Activated CD4-positive, alpha-beta T cell treated with anti-CD3 and anti-CD28 coated beads, Interleukin-2, Interleukin-4, amounts not matched to agents 100 ng/mL and 50 ng/mL, durations not matched to agents 16 hours and 8 hours (primary cell): ENCODE data around the gene DDN.

Experiments
- DNase-seq: peaks from one replicate; pipeline ENCODE4 v3.0.0-alpha.2; 2020; ENCODE audit warnings: low spot score

DDN gene

DNA sequence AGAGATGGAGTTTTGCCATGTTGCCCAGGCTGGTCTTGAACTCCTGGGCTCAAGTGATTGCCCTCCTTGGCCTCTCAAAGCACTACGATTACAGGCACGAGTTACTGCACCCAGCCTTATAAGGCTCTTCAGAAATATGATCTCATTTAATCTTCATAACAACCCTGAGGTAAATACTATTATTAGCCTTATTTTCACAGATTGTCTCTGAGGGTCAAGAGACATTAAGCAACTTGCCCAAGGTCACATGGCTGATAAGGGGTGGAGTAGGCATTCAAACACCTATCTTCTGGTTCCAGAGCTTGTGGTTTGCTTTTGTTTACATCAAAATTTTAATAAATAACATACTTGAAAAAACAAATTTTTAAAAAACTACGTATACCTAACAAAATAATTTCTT lies 14.3 kb upstream of the DDN start:
- no peak for DNase-seq

DNA sequence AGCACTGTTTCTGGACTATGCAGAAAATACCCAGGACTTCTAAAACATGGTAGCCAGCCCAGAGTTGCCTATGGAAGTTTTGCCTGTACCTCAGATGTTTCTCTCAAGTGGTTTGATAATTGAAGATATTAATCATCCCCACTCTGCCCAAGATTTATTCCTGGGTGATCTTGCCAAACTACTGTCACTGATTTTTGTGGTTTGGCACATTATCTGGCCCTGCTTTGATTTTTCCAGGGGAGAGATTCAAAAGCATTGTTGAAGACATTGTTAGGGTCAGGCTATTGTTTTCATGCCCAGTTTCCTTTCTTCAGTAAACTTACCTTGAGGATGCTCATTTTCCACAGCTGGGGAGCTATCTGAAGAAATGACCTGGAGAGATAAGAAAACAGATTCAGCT lies 13.6 kb upstream of the DDN start:
- no peak for DNase-seq

DNA sequence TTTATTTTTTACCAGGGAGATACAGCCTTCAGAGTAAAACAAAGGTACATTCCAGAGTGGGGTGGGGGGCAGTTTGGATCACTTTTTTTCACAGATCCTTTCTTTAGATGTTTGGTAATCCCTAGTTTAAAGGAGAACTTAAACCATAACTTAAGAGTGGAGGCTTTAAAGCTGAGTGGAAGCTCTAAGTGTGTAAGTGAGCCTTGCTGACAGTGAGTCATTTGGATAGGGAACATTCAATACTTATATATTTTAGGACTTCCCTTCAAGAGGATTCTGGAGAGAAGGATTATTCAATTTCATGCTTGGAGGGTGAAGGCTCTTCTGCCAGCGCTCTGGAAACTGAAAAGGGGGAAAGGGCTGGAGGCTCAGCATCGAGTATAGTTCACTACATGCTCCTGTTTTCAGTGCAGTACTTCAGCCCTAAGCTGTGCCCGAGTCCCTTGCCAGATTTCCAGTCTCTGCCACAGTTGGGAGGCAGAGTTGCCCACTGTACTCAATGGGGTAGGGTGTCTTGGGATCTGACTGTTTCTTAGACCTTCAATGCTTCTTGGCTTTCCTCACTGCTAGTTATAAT lies 11.0 kb upstream of the DDN start:
- DNase-seq = no peak

DNA sequence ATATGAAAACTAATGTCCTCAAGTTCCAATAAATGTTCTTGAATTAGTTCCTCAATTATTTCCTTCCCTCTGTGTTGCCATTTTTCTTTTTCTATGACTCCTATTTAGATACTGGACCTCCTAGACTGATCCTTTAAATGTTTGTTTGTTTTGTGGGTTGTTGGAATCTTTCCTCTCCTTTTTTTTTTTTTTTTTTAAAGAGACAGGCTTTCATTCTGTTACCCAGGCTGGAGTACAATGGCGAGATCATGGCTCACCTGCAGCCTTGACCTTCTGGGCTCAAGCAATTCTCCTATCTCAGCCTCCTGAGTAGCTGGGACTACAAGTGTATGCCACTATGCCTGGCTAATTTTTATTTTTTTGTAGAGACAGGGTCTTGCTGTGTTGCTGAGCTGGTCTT lies 9.8 kb upstream of the DDN start:
- no peak for DNase-seq

DNA sequence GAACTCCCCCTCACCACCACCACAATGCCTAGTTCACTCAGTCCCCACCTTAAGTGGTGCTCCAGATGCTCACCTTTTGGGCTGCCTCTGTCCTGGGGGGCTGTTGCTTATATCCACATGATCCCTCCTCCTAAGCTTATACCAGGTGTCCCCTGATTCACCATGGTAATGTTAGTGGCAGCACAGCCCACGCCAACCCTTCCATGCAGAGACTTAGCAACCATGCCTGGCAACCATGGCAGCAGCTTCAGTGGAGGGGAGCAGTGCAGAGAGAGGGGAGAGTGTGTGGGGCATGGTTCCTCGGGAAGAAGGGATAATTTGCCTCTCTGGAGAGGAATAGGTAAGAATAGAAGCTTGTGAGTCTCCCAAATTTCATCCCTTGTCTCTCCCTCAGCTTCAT lies 1.2 kb upstream of the DDN start:
- DNase-seq = no peak

DNA sequence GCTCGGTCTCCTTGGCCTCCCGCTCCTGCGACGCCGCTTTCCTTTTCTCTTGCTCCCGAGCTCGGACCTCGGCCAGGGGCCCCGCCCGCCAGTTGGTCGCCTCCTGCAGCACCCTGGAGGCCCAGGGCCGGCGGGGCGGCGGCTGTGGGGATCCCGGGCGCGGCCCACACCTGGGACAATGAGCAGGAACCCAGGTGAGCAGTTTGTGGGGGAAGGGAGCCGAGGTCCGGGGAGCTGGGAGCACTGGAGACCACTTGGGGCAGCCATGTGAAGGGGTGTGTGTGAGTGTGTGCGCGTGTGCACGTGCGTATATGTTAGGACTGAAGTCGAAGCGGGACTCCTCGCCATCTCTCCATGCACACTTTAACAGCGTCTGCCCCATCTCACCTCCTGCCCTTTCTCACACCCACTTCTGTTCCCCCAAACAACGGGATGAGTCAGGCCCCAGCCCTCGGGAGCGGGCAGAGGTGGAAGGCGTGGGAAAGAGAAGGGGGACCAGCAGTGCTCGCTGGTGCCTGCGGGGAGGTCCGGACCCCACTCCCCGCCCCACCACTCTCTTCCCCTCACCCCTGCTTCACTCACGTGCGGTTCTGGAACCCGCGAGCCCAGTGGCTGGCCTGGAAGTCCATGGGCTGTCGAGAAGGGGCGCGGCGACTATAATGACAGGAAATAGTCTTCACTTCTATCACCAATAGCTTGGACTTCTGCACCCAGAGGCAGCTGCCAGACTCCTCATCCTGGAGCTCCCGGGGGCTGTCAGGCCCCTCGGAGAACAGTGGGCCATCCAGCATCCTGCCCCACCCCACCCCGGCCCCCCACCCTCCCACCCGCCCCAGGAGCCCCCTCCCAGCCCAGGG lies 450 bp downstream of the DDN start:
- DNase-seq = no peak

DNA sequence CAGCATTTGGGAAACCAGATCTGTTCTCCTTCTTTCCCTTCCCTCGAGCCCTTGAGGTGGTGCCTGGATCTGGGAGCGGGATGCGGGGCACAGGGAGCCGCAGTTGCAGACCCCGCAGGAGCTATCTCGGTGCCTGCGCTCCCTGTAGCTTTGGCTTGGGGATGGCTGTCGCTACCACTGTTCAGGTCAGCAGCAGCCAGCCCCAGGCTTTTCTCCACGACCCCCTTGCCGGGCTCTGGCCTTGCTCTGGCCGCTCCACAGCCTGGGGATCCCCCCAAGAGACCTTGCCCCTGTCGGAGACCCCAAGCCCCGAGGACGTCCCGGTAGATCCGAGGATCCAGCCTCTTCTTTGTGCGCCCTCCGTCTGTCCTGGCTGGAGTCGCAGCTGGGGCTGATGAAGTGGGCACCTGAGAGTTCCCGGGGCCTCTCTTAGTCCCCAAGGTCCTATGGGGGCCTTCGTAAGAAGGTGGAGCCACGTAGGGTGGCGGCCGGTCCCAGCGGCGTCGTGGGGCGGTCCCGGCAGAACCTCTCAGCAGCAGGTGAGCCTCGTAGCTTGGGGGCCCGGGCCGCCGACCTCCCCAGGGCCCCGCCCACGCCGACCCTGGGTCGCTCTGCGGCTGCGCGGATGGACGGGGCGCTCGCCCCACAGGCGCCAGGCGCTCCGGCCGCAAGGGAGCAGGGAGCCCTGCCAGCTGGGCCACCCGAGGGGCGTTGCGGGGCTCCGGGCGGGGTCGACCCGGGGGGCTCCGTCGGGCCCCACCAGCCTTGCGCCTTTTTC lies 1.3 kb downstream of the DDN start:
- no peak for DNase-seq

DNA sequence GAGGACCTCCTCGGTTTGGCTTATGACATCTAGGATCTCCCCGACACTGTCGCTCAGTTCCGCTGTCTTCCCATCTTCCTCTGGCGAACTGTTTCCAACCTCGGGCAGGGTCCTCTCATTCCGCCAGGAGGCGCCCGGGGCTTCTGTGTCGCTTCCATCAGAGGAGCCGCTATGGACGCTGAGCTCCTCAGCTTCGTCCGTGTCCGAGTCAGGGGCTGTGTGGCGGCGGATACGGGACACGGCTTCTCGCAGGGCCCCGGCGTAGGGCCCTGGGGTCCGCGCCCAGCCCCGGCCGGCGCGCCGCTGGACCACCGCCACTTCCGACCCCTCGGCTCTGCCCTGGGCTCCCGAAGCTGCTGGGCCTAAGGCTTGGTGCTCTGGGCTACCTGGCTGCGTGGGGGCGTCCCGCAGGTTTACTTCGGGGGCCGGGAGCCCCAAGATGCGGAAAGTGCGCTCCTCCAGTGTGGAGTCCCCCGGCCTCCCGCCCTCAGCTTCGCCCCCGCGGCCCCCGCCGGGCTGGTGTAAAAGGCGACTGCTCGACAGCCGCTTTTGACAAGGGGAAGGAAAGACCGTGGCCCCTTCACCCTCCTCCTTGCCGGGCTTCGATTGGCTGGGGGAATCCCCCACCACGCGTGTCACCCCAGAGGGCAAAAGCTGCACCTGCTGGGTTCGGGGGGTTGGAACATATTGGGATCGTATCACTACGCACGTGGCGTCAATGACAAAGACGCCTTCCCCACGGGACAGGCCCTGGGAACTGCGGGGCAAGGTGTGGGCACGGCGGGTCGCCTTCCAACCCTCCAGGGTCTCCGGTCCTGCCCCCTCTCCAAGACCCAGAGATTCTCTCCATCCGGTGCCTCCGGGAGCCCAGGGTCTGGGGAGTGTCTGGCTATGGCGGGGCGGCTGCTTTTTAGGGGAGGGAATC lies 2.1 kb downstream of the DDN start:
- peak; percentile 51 for DNase-seq

DNA sequence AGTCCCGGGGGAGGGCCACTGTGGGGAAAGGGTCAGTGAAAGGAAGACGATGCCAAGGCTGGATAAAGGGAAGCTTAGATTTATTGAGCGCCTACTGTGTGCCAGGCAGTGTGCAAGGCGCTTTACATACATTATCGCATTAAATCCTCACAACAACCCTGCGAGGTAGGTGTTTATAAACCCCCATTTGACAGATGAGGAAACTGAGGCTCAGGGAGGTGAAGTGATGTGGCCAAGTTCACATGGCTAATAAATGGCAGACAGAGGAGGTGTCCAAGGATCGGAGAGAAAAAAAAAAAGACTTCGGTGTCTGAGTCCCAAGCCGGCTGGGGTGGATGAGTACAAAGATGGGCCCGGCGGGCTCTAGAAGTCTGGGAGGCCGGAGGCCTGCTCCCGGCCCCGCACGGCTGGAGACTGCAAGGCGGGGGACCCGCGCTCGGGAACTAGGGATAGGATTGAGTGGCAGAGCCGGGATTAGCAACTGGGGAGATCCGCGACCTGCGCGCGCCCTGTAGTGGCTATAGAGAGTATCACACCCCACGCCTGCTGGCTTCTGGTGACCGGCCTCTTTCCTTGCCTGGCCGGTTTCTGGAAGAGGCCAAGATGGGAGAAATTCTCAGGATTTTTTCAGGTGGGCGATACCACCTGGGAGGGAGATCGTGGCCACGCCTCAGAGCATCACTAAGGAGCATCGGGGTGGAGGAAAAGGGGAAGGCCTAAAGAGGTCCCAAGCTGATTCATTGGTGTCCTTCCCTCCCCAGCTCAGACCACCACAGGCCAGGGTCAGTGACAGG lies 3.9 kb downstream of the DDN start:
- DNase-seq = peak; percentile 59

DNA sequence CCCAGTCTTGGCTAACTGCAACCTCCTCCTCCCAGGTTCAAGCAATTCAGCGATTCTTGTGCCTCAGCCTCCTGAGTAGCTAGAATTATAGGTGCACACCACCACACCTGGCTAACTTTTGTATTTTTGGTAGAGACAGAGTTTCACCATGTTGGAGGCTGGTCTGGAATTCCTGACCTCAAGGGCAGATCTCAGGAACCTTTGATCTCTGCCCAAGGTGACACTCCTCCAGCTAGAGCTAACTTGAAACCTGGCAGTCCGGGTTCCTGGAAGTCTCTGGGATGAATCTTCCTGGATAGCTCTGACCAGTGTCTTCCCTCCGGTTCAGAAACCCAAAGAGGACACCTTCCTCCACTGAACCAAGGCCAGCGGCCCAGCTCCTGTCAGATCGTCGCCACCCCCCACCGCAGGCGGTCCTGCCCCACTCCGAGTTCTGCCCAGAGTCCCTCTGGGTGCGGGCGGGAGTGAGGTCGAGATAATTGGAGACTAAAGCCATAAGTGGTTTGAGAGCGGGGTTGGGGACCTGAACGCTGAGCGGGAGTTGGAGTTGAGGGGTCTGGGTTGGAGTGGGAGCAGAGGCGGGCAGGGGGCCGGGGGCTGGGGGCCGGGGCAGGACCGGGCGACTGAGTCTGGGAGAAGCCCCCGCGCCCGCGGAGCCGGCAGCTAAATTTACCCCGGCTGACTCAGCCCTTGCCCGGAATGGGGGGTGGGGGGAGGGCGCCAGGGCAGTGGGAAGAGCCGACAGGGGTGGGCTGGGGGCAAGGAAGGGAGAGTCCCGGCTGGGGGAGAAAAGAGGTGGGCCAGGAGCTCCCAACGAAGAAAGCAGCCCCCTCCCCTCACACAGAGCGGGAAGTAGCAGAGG lies 4.7 kb downstream of the DDN start:
- no peak for DNase-seq

DNA sequence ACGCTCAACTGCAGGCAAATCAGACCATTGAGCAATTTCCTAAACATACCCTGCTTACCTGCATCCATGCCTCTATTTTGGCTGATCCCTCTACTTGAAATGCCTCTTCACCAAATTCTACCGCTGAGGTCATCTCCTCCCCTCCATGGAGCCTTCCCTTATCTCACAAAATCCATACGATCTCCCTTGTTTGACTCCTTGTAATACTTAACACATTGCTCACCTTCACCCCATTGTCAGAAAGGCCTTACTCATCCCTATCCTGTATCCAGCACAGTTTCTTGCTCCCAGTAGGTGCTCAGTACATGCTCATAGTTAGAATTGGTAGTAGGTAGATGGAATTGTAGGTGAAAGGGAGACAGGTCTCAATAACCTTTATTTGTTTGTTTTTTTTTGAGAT lies 5.4 kb downstream of the DDN start:
- no peak for DNase-seq

DNA sequence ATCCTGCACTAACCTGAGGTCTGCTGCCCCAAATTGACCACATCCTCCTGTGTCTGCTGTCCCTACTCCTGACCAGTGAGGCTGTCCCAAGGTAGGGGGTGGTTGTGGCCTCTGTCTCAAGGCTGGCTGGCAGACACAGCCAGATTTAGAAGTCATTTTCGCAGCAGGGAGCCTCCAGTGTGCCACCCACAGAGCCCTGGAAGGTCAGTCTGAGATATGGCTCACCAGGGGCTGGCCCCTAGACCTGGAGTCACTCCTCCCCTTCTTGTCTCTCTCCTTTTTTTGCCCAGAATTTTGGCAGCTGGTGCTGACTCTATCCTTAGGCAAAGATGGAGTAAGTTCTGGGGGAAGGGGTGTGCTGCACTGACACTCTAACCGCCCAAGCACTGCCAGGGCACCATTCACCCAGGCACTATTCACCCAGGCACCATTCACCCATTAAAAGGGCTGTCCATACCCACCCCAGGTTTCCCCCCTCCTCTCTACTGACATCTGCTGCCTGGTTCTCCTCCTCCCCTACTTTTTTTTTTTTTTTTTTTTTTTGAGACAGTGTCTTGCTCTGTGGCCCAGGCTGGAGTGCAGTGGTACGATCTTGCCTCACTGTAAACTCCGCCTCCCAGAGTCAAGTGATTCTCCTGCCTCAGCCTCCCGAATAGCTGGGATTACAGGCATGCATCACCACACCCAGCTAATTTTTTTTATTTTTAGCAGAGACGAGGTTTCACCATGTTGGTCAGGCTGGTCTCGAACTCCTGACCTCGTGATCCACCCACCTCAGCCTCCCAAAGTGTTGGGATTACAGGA lies 7.7 kb downstream of the DDN start:
- no peak for DNase-seq

DNA sequence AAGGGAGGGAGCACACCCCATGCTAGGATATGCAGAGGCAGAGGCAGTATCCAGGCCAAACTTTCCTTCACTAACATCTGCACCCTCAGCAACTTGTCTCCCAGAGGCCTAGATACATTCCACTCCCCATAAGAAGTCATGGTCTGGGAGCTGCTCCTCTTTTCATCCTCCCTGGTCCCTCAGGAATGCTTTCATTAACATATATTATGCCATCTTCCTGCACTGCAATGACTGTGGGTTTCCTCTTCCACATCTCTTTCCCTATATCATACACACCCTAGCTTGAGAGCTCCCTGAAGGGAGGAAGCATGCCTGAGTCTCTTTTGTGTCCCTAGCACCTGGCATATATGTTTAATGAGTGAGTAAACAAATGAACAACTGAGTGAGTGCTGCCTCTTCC lies 8.6 kb downstream of the DDN start:
- DNase-seq = no peak

DNA sequence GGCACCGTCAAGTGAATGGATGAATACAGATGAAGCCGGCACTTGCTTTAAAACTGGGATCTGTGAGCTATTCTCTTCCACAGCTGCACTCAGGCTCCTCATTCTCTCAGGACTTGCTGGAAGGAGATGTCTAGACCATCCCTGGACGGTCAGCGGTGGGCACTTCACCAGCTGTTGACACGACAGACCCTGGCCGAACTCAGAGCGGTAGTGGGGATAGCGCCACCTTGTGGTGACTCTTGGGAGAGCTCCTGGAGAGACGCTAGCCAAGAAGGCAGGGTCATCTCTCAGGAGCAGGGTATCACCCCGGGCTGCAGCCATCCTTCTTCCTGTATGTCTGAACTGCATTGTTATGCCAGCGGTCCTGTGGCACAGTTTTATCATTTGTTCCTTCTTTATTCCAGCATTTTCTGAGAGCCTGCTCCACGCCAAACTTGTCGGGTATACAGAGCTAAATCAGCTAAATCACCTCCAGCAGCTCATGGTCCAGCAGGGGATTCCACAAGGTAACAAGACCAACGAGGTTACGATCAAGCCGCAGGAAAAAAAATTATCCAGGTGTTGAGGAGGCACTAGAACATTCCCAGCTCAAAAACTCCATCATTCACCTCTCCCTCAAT lies 11.0 kb downstream of the DDN start:
- DNase-seq = peak; percentile 71

DNA sequence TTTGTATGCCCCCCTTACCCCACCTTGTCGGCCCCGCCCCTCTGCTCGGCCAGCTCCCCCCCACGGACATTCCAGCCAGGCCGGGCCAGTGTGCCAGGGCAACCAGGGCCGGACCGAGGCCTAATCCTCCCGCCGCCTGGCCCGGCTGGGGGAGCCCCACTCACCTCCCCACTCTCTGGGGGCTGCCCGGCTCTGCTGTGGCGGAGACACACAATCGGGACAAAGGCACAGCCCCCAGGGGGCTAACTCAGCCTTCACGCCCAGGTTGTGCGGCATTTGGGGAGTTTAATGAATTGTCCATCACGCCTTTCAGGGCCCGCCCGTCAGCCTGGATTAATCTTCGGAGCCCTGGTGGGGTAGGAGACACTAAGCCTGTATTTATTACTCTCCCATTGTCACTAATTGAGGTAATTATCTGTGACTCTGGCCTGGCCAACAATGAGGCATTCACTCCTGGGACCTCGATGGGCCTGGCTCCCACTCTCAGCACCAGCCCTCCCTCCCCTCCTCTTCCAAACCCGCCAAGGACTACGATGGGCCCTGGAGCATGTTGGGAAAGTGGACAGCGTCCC lies 12.4 kb downstream of the DDN start:
- no peak for DNase-seq

DNA sequence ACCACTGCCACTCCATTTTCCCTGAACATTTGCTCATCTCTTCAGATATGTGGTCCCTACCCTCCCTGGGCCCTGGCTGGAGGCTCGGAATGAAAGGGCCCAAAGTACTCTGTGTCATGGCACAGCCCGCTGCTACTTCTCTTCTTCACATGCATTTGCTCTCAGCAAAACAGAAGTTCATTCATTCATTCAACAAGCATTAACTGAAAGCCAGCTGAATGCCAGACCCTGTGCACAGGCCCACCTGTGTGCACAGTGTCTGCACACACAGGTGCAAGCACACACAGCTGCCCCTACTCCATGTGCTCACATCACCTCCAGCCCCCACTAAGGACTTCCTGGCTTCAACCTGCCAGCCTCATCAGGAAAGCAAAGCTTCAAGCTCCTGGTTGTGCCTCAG lies 13.3 kb downstream of the DDN start:
- no peak for DNase-seq

DNA sequence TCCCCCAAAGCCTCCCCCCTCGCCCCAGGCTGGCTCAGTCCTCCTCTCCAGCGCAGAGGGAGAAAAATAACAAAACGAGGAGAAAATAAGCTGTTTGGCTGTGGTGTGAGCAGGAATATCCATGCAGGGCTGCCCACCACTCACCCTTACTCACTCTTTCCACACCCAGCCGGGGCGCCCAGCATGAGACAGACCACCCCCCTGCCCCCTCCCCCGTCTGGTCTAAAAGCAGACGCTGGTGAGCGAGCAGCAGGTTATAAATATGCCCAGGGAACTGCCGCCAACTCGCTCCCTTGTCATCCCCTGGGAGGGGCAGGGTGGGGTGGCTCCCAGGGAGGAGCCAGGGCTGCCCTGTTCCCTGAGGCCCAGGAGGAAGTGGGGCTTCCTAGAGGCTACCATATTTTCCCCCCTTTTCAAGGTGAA lies 13.7 kb downstream of the DDN start:
- DNase-seq = no peak

DNA sequence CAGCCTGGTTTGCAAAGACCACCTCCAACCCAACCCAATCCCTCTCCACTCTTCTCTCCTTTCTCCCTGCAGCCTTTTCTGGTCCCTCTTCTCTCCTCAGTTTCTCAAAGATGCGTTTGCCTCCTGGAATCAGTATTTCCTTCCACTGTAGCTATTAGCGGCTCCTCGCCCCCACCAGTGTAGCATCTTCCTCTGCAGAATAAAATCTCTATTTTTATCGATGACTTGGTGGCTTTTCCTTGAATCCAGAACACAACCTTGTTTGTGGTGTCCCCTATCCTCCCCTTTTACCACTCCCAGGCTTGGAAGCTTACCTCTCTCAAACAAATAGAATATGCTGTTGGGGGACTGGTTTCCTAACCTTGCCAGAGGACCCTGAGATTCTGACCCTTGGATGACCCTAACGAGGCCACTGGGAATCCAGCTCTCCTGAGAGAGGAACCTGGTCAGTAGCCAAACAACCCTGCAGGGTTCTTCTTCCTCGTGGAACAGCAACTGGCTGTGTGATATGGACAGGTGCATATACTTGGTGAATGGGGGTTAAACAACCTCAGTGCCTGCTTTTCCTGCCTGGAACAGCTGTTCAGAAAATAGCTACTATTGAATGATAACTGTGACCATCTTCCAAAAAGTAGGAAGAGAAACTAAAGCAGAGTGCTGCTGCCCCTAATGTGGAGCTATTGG lies 16.6 kb downstream of the DDN start:
- no peak for DNase-seq
